Activated naive CD8-positive, alpha-beta T cell treated with anti-CD3 and anti-CD28 coated beads, Interleukin-2, amount 50 U/mL, for 24 hours (primary cell): ENCODE results near the gene CPOX.

Source experiments
- ATAC-seq: fragments of 150-1000 bp; cut with Tn5 transposase; one replicate; pipeline ENCODE4 v1.10.0; 2021
- DNase-seq: peaks from one replicate; pipeline ENCODE4 v3.0.0; 2021
- H3K27ac Mint-ChIP-seq: one replicate; pipeline ENCODE4 v1.8.0; 2021; ENCODE audit warnings: mild to moderate bottlenecking, mixed read lengths
- H3K27me3 Mint-ChIP-seq: one replicate; pipeline ENCODE4 v1.8.0; 2021; ENCODE audit warnings: mixed read lengths
- H3K36me3 Mint-ChIP-seq: one replicate; pipeline ENCODE4 v1.8.0; 2021; ENCODE audit warnings: low read depth, mixed read lengths
- H3K4me1 Mint-ChIP-seq: one replicate; pipeline ENCODE4 v1.8.0; 2021; ENCODE audit warnings: mixed read lengths
- H3K4me3 Mint-ChIP-seq: one replicate; pipeline ENCODE4 v1.8.0; 2021; ENCODE audit warnings: mild to moderate bottlenecking, moderate library complexity, mixed read lengths
- H3K9me3 Mint-ChIP-seq: one replicate; pipeline ENCODE4 v1.8.0; 2021; ENCODE audit warnings: mixed read lengths

The CPOX gene

DNA sequence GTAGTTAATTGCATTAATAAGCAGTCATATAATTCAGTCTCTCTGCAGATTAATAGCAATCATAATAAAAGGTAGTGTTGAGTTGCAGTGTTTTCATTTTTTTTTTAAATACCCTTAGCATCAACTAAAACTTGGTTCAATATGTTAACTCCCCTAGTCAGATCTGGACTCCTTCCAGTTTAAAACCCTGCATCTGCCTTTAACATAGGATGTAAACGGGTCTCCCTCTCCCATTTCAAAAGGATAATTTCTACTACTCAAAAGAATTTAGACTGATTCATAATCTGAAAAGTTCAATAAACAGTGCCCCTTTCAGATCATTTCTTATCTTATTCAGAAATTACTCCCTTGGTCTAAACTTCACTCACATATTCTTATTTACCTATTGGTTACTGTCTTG lies 11.4 kb downstream of the CPOX start:
- H3K4me1 Mint-ChIP-seq = peaks cover 23% of the 10 kb centered on the region
- H3K27ac Mint-ChIP-seq = no peak overlapping the region
- ATAC-seq (no peak), DNase-seq (no peak)
- H3K4me3 Mint-ChIP-seq = no peak overlapping the region
- H3K9me3 Mint-ChIP-seq = no peaks in the 10 kb centered on the region
- peaks cover 48% of the 10 kb centered on the region for H3K36me3 Mint-ChIP-seq
- no peaks in the 10 kb centered on the region for H3K27me3 Mint-ChIP-seq

DNA sequence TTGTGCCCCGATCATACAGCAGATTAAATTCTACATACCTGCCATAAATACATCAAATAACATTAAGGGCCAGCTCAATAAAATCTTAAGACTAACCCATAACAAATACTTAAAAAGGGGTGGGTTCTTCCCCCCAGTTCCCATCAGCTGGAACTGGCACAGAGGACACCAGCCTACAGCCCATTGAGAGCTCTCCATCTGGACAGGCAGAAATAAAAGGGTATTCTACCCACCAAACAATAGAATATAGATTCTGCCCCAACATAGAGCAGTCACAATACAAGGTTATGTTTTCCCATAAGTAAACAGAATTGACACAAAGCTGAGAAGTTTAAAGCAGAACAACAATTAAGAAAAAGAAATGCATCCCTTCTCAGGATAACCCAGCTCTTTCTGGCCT lies 11.9 kb downstream of the CPOX start:
- no peak for ATAC-seq
- no peak for DNase-seq
- H3K27ac Mint-ChIP-seq = no peak overlapping the region
- H3K9me3 Mint-ChIP-seq = no peaks in the 10 kb centered on the region
- no peaks in the 10 kb centered on the region for H3K27me3 Mint-ChIP-seq
- H3K4me1 Mint-ChIP-seq = peaks cover 26% of the 10 kb centered on the region
- H3K4me3 Mint-ChIP-seq = no peak overlapping the region
- H3K36me3 Mint-ChIP-seq = peaks cover 52% of the 10 kb centered on the region

DNA sequence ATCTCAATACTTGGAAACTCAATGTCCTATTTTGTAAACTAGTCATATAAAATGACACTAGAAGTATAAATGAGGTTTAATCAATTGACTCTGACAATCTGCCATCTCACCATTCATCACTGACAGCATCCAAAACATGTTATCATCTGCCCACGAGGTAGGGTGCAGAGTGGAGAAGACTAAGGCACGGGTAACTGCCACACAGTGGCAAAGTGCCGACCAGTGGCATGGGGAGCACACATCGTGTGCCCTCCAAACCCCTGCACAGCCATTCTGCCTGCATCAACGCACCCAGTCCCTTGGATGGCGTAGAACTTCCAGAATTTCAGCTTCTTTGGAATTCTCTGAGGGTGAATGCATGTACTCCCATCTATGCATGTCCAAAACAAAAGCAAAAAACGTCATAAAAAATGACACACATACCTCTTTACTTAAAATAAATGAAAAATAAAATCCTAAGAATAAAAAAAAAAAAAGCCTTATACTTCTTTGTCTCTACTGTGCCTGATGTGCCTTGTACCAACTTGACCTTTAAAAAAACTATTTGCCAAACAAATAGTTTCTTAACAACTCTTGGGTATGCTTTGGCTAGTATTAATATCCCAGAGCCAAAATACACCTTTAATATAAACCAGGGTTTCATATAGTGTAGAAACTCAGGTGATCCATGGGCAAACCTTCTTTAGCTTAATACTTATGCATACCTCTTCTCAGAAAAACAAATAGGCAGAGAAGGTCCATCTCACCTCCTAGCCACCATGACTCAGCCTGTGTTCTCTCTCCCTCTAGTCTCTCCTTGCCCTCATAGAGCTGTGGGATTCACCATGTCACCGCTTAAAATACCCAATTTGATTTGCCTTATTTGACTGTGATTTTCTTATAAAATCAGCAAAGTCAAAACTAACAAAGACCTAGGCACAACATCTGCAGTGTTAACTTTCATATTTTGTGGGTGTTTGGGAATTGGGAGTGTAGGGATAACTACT lies 12.7 kb downstream of the CPOX start:
- peaks cover 54% of the 10 kb centered on the region for H3K36me3 Mint-ChIP-seq

DNA sequence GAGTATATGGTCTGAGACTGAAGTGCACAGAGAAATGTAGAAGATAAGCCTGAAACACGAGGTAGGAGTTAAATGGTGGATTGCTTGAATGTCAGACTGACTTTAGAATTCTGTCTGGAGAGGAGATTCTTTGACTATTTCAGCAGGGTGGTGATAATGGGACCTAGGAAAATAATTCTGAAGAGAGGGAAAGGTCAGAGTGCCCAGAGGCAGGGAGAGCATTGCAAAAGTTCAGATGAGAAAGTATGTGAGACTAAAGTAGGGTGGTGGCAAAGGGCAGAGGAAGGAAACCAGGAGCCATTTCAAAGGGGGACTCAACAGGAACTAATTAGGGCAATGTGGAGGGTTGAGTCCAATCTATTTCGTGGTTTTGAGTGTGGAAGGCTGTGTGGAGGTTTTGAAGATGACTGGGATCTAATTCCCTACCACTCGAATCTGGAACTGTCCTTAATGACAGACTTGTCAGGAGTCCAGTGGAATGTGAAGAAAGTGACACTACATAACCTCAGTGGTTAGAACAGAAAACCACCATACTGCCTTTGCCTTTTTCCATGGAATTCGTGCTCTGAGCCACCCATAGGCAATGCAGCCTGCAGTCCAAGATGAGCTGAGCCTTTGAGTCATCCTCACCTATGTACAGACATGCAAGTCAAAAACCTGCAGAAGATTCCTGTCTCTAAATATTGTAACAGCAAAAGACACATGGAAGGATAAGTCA lies 16.1 kb downstream of the CPOX start:
- DNase-seq = no peak
- H3K27ac Mint-ChIP-seq = peak overlapping the region; percentile 37
- ATAC-seq = peak; percentile 22
- H3K4me1 Mint-ChIP-seq = peaks cover 38% of the 10 kb centered on the region
- H3K27me3 Mint-ChIP-seq = no peaks in the 10 kb centered on the region
- no peak overlapping the region for H3K4me3 Mint-ChIP-seq
- H3K36me3 Mint-ChIP-seq = peaks cover 46% of the 10 kb centered on the region
- H3K9me3 Mint-ChIP-seq = peaks cover 3% of the 10 kb centered on the region

More for the DNA sequence above, 12.7 kb downstream of the CPOX start:
- DNase-seq (no peak), ATAC-seq (no peak)
- peaks cover 26% of the 10 kb centered on the region for H3K4me1 Mint-ChIP-seq
- H3K9me3 Mint-ChIP-seq = peaks cover 3% of the 10 kb centered on the region
- H3K4me3 Mint-ChIP-seq = no peak overlapping the region
- H3K27me3 Mint-ChIP-seq = no peaks in the 10 kb centered on the region
- H3K27ac Mint-ChIP-seq = no peak overlapping the region

DNA sequence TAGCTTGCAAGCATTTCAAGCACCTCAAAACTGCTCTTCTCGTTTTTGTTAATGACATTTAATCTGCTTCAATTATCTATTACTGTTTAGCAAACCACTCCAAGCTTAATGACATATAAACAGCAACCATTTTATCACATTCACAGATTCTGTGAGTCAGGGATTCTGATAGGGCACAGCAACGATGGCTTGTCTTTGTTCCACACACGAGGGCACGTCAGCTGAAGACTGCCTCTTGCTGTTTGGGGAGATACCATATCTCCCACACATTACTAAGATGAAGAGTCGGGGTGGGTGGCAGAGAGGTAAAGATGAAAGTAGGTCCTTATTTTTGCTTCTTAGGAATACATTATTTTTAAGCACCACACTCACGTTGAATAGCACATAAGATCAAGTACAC lies 19.3 kb downstream of the CPOX start:
- Mint-ChIP-seq H3K36me3 (peaks cover 32% of the 10 kb centered on the region), H3K9me3 (peaks cover 6% of the 10 kb centered on the region), H3K4me3 (no peak overlapping the region), H3K27me3 (no peaks in the 10 kb centered on the region), H3K27ac (peak overlapping the region; percentile 64), H3K4me1 (peaks cover 38% of the 10 kb centered on the region)
- peak; percentile 93 for ATAC-seq
- no peak for DNase-seq

DNA sequence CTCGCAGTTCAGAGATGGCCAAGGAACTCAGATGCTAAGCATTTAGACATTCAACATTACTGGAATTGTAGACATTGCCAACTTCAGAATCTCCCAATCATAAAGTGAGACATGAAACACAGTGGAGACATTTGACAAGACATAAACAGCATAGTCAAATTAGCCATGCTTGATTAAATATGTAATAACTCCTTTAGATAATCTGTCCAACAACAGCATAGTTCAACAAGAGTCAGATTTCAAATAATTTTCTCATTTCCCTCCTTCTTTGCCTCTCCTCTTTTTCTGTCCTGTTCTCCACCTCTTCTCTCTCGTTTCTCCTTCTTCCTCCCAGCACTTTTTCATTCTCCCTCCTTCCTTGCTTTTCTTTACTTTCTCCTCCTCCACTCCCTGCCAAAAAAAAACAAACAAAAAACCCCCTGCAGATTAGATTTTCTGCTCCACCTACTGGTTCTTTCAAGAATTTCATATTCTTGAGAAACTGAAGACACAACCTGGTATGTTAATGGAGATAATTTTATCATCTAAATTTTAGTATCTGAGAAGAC lies 20.2 kb downstream of the CPOX start:
- peaks cover 25% of the 10 kb centered on the region for H3K36me3 Mint-ChIP-seq
- peak overlapping the region; percentile 33 for H3K4me3 Mint-ChIP-seq
- H3K9me3 Mint-ChIP-seq = peaks cover 9% of the 10 kb centered on the region
- H3K27me3 Mint-ChIP-seq = no peaks in the 10 kb centered on the region
- ATAC-seq (no peak), DNase-seq (no peak)
- H3K4me1 Mint-ChIP-seq = peaks cover 44% of the 10 kb centered on the region
- H3K27ac Mint-ChIP-seq = peak overlapping the region; percentile 64

DNA sequence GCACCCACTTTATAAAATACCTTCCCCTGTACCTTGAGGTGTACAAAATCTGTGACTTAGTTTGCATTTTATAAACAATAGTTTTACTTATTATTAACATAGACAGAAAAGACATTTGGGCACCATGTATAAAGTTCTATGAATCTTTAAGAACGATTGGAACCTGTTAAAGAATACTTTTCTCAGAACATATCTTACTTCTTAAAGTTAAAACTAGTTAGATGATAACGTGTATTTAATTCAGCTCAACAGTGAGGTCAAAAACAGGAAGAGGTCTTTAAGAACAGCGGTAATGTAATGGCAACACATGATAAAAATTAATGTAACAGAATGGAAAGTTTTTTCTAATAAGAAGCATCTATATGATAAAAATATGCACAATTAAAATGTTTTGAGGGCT lies 25.0 kb downstream of the CPOX start:
- DNase-seq (no peak), ATAC-seq (no peak)
- no peak overlapping the region for H3K4me3 Mint-ChIP-seq
- no peaks in the 10 kb centered on the region for H3K36me3 Mint-ChIP-seq
- H3K27ac Mint-ChIP-seq = no peak overlapping the region
- peaks cover 64% of the 10 kb centered on the region for H3K4me1 Mint-ChIP-seq
- peaks cover 6% of the 10 kb centered on the region for H3K9me3 Mint-ChIP-seq
- H3K27me3 Mint-ChIP-seq = no peaks in the 10 kb centered on the region

DNA sequence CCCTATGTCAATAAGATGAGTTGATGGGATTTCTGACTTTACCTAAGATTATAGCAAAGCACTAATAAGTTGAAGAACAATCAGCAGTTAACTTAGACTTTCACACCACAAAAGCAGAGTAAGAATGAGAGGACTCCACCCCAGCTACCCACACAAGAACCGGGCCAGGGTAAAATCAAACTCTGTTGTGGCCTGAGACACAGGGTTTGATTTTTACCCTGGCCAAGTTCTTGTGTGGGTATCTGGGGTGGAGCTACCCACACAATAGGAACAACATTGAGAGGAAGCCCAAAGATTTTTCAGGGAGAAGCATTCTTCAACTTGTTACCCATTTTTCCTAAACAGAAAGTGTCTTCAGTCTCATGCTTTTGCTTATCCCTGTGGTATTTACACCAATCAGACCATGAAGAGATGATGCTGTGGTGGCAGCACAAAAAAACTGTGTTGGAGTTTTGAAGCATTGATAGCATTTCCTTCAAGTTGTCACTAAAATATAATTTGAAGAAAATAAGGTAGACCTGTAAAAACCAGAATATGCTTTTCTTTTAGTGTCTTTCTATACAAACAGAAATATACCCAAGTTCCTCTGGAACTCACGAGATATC lies 25.6 kb downstream of the CPOX start:
- Mint-ChIP-seq H3K4me3 (no peak overlapping the region), H3K36me3 (no peaks in the 10 kb centered on the region), H3K27ac (peak overlapping the region; percentile 46), H3K4me1 (peaks cover 64% of the 10 kb centered on the region), H3K27me3 (no peaks in the 10 kb centered on the region), H3K9me3 (peaks cover 6% of the 10 kb centered on the region)
- ATAC-seq = peak; percentile 43
- no peak for DNase-seq

DNA sequence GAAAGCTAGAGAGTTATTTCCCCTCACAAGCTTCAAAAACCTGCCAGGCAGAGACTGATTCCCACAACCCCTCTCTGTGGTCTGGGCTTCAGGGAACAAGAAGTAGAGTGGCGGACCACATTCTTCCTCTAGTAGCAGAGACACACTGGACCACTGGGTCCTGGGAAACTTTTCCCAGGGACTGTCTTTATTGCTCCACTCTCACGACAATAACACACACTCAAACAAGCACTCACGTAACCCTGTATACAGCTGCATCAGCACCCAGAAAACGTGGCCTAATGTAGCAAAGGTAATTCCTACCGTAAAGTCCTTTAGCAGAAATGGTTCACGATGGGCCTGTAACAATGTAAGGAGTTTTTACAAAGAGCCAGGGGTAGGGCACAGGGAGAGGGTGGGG lies 27.6 kb downstream of the CPOX start:
- H3K9me3 Mint-ChIP-seq = peaks cover 6% of the 10 kb centered on the region
- ATAC-seq = no peak
- no peak overlapping the region for H3K4me3 Mint-ChIP-seq
- H3K4me1 Mint-ChIP-seq = peaks cover 77% of the 10 kb centered on the region
- no peaks in the 10 kb centered on the region for H3K27me3 Mint-ChIP-seq
- no peaks in the 10 kb centered on the region for H3K36me3 Mint-ChIP-seq
- DNase-seq = no peak
- H3K27ac Mint-ChIP-seq = peak overlapping the region; percentile 65

DNA sequence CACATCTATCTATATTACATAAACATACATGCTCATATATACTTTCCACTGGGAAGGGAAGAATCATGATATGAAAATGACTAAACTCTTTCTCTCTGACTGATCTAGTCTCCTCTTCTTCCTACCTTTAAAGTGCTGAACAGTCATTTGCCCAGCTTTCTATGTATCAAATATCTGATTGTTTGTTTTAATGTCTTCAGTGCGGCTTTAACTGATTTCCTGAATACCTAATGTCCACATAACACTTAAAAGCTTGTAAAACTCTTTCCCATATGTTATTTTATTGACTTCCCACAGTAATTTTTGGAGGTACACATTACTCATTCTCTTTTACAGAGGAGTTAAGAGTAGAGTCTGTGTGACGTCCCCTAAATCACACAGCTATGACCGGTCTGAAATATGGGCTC lies 28.2 kb downstream of the CPOX start:
- no peaks in the 10 kb centered on the region for H3K27me3 Mint-ChIP-seq
- H3K4me3 Mint-ChIP-seq = peak overlapping the region; percentile 64
- peak; percentile 60 for ATAC-seq
- H3K36me3 Mint-ChIP-seq = no peaks in the 10 kb centered on the region
- H3K4me1 Mint-ChIP-seq = peaks cover 82% of the 10 kb centered on the region
- peak overlapping the region; percentile 65 for H3K27ac Mint-ChIP-seq
- DNase-seq = no peak
- peaks cover 6% of the 10 kb centered on the region for H3K9me3 Mint-ChIP-seq

DNA sequence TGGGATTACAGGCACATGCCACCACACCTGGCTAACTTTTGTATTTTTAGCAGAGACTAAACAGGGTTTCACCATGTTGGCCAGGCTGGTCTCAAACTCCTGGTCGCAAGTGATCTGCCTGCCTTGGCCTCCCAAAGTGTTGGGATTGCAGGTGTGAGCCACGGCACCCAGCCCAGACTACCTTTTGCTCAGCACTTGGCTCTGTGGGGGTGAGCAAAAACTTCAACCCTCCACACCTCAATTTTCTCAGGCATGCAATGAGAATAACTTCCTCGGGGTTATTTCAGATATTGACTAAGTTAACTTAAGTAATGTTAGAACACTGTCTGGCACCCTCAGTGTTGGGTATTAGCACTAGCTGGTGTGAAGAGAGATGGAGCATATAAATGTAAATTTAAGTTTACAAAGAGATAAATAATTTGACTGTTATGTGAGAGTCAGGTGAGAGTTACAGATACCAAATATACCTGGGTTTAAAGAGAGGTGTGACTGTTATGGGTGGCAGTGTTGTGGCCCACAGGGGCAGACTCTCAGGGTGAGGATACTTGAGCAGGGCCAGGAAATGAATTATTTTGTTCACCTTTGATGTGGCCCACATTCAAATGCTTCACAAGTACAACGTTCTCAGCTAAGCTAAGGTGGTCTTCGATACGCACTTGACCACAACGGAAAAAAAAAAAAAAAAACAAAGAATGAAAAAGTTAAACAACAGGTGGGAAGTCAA lies 29.0 kb downstream of the CPOX start:
- Mint-ChIP-seq H3K9me3 (peaks cover 6% of the 10 kb centered on the region), H3K36me3 (no peaks in the 10 kb centered on the region), H3K27me3 (no peaks in the 10 kb centered on the region), H3K4me1 (peaks cover 82% of the 10 kb centered on the region), H3K27ac (peak overlapping the region; percentile 94), H3K4me3 (peak overlapping the region; percentile 64)
- DNase-seq (no peak), ATAC-seq (peak; percentile 63)

DNA sequence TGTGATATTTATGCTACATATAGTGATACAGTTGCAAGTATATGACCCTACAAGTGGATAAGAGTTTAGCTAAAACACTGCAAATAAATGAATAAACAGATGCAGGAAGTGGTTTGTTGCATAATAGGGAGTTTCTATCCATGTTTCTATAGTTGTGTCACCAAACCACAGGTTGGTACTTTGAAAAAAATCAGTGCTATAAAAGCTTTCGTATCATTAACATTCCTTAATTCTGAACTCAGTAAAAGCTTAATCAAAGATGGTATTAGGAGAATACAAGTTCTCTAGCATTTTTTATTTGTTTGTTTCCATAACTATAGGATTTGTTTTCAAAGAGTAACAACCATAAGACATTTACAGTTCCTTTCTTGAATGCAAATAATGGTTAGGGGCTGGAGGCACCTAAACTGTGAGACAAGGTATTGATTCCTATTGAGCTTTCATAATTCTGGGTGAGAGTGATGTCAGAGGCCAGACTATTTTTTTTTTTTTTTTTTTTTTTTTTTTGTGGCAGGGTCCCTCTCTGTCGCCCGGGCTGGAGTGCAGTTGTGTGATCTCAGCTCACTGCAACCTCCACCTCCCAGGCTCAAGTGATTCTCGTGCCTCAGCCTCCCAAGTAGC lies 29.6 kb downstream of the CPOX start:
- Mint-ChIP-seq H3K4me3 (peak overlapping the region; percentile 64), H3K36me3 (no peaks in the 10 kb centered on the region), H3K9me3 (no peaks in the 10 kb centered on the region), H3K4me1 (peaks cover 86% of the 10 kb centered on the region), H3K27me3 (no peaks in the 10 kb centered on the region), H3K27ac (peak overlapping the region; percentile 94)
- ATAC-seq (peak; percentile 17), DNase-seq (no peak)

DNA sequence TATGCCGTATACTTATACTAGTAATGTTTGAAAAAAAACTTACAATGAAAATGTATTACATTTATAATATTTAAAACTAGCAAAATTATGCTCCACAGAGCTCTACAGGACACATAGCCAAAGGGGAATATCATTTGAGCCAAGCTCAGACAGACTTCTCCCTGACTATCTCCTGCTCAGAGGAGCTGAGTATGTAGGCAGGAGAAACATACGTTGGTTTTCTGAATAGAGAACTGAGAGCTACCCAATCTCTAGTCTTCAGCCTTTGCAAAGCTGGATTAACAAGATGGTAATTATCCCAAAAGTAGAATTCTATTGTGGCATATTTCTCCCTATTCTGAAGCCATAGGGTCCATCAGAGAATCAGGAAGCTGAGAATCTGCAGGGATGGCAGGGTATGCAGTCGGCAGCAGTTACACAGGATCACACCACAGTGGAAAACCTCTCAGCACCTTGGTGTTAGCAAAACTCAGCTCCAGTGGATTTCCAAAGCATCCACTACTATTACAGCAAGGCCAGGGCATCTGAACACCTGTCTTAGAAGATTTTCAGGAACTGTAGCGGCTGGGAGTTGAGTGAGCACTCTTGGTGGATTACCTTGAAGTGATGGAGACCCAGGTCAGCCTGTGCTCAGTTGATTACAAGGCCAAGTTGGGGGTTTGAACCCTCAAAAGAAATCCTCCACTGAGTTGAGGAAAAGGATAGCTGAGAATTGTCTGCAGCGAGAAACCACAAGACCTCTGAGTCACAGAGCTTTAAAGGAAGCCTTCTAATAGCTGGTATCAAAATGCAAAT lies 31.5 kb downstream of the CPOX start:
- Mint-ChIP-seq H3K9me3 (no peaks in the 10 kb centered on the region), H3K4me1 (peaks cover 86% of the 10 kb centered on the region), H3K27me3 (no peaks in the 10 kb centered on the region), H3K36me3 (no peaks in the 10 kb centered on the region), H3K27ac (peak overlapping the region; percentile 36), H3K4me3 (no peak overlapping the region)
- no peak for ATAC-seq
- DNase-seq = no peak
